Lower lobe of right lung (tissue), 2 donors: ENCODE data around the gene ACTL7B. TPM values are rescaled to one million over a fixed set of nuclear protein-coding genes. Genes with fewer than 3 reads are reported as not detected.

Source experiments
- ATAC-seq, 2 donors: fragments of 200-7000 bp; cut with Tn5 transposase; one replicate each; pipeline ENCODE4 v1.9.1; 2020 to 2022; ENCODE audit warnings: mild to moderate bottlenecking in 2 of 2, moderate library complexity in 2 of 2
- DNase-seq: peaks from one replicate; pipeline ENCODE4 v3.0.0-alpha.2; 2020
- H3K27ac ChIP-seq: fragments of 200-600 bp; one replicate; pipeline ENCODE4 v1.8.0; 2022
- H3K27me3 ChIP-seq: fragments of 200-600 bp; one replicate; pipeline ENCODE4 v1.8.0; 2022; ENCODE audit warnings: low read depth
- H3K36me3 ChIP-seq: fragments of 200-600 bp; one replicate; pipeline ENCODE4 v1.8.0; 2022; ENCODE audit warnings: mild to moderate bottlenecking
- H3K4me1 ChIP-seq: fragments of 200-600 bp; one replicate; pipeline ENCODE4 v1.8.0; 2022
- H3K4me3 ChIP-seq: fragments of 200-600 bp; one replicate; pipeline ENCODE4 v1.8.0; 2022; ENCODE audit warnings: mild to moderate bottlenecking
- H3K9me3 ChIP-seq: fragments of 200-600 bp; one replicate; pipeline ENCODE4 v1.8.0; 2022
- CTCF ChIP-seq: fragments of 200-600 bp; IDR thresholded peaks from one replicate; pipeline ENCODE4 v1.8.0; 2022; ENCODE audit warnings: antibody characterized with exemption, mild to moderate bottlenecking
- intact Hi-C: fragments of 100-400 bp; cut with DNase I; formaldehyde crosslinking; loops from one replicate; pipeline ENCODE4 v1.11.0; 2022
- total RNA-seq: library from RNA; stranded (reverse); fragmentation: NEBNext Ultra II Directional; extraction: Animal tissue kit (Norgen Biotek cat#: 25700); gene quantifications from one replicate; pipeline ENCODE4 v1.2.1, GENCODE V29; 2021
- donor health status: DM: no; HTN: yes; CAD: no; lungs with severe emphysema.

Gene ACTL7B
- total RNA-seq, 1 donor from 2014 or later = not detected

GRCh38 chr9:108809269-108809668 is 46.5 kb downstream of the ACTL7B start:
- TF ChIP-seq CTCF = no peak
- Histone ChIP-seq H3K9me3 (no peaks in the 10 kb centered on the region), H3K36me3 (no peaks in the 10 kb centered on the region), H3K4me1 (no peaks in the 10 kb centered on the region), H3K4me3 (no peak overlapping the region), H3K27ac (no peak overlapping the region), H3K27me3 (no peaks in the 10 kb centered on the region)
- DNase-seq = no peak
- intact Hi-C loops = no loop called here
- no peak for ATAC-seq

Other genes starting within 250 kb of the ACTL7B start
- not detected for gene ACTL7A, start 6.3 kb upstream of the ACTL7B start, total RNA-seq
- gene ELP1, start 78.1 kb upstream of the ACTL7B start, total RNA-seq = 25.3 TPM
- gene ABITRAM, start 78.4 kb upstream of the ACTL7B start, total RNA-seq = 16.5 TPM
- 35.2 TPM for gene CTNNAL1, start 157.5 kb upstream of the ACTL7B start, total RNA-seq